GM21825 (cell line): ENCODE data around the gene LTA4H.
A peak's percentile ranks its signal among the peaks of the same experiment; 100 is the strongest.

ENCODE experiments used
- ATAC-seq: cut with Tn5 transposase; IDR thresholded peaks from one replicate; pipeline ENCODE4 v1.9.1; 2021; ENCODE audit warnings: mild to moderate bottlenecking, moderate library complexity; ENCODE audit not compliant: unreplicated experiment

The LTA4H gene

GRCh38 chr12:96036765-96037455 is 1.5 kb upstream of the LTA4H start:
- no peak for ATAC-seq

GRCh38 chr12:96034621-96035282 is 635 bp downstream of the LTA4H start:
- ATAC-seq: peak; percentile 6

- no peak for ATAC-seq
Observed at GRCh38 chr12:96033549-96034389, 1.6 kb downstream of the LTA4H start.

- no peak for ATAC-seq
Observed at GRCh38 chr12:96029826-96030225, 5.6 kb downstream of the LTA4H start.

- no peak for ATAC-seq
Observed at GRCh38 chr12:96028538-96028937, 6.8 kb downstream of the LTA4H start.

- ATAC-seq: no peak
Observed at GRCh38 chr12:96026331-96026730, 9.1 kb downstream of the LTA4H start.

- ATAC-seq: no peak
Observed at GRCh38 chr12:96025518-96025917, 9.9 kb downstream of the LTA4H start.

GRCh38 chr12:96020314-96021003 is 14.9 kb downstream of the LTA4H start:
- peak; percentile 89 for ATAC-seq

- no peak for ATAC-seq
Observed at GRCh38 chr12:96015672-96016071, 19.7 kb downstream of the LTA4H start.

GRCh38 chr12:96014943-96015599 is 20.3 kb downstream of the LTA4H start:
- ATAC-seq: no peak

GRCh38 chr12:96007729-96008128 is 27.7 kb downstream of the LTA4H start:
- no peak for ATAC-seq

- no peak for ATAC-seq
Observed at GRCh38 chr12:96006727-96007126, 28.7 kb downstream of the LTA4H start.

- no peak for ATAC-seq
Observed at GRCh38 chr12:96000858-96001257, 34.5 kb downstream of the LTA4H start.

- ATAC-seq: no peak
Observed at GRCh38 chr12:95999484-95999883, 35.9 kb downstream of the LTA4H start.

GRCh38 chr12:95998611-95999286 is 36.6 kb downstream of the LTA4H start:
- peak; percentile 94 for ATAC-seq

- ATAC-seq: no peak
Observed at GRCh38 chr12:95997911-95998510, 37.4 kb downstream of the LTA4H start.

GRCh38 chr12:95997276-95997675 is 38.1 kb downstream of the LTA4H start:
- no peak for ATAC-seq

- no peak for ATAC-seq
Observed at GRCh38 chr12:95996034-95996658, 39.2 kb downstream of the LTA4H start, which contains the start of gene HAL. Gene HAL (minus strand): TSS chr12:95996344. CDS start chr12:95995910, 434 bp downstream.
